ENCODE results near the gene SPOCK3.

Gene SPOCK3

GRCh38 chr4:167177925-167178324 is 56.4 kb downstream of the SPOCK3 start:
- no peak for TF ChIP-seq CTCF (IDR thresholded peaks at IDR 0.05; ENCODE audit: borderline replicate concordance, insufficient read depth, low read depth, low read length)
- H3K4me3 ChIP-seq (ENCODE audit: low read depth, low read length), result no peak overlapping the region

- TF ChIP-seq CTCF (IDR thresholded peaks at IDR 0.05; ENCODE audit: borderline replicate concordance, insufficient read depth, low read depth, low read length), result no peak
- H3K4me3 ChIP-seq (ENCODE audit: low read depth, low read length), result no peak overlapping the region
Observed at GRCh38 chr4:167176723-167177367, 57.4 kb downstream of the SPOCK3 start.

GRCh38 chr4:167171928-167172327 is 62.4 kb downstream of the SPOCK3 start:
- H3K4me3 ChIP-seq (ENCODE audit: low read depth, low read length), result no peak overlapping the region
- TF ChIP-seq CTCF (IDR thresholded peaks at IDR 0.05; ENCODE audit: borderline replicate concordance, insufficient read depth, low read depth, low read length), result no peak

- no peak for TF ChIP-seq CTCF (IDR thresholded peaks at IDR 0.05; ENCODE audit: borderline replicate concordance, insufficient read depth, low read depth, low read length)
- no peak overlapping the region for H3K4me3 ChIP-seq (ENCODE audit: low read depth, low read length)
Observed at GRCh38 chr4:167168611-167169010, 65.7 kb downstream of the SPOCK3 start.

GRCh38 chr4:167150587-167150986 is 83.7 kb downstream of the SPOCK3 start:
- H3K4me3 ChIP-seq (ENCODE audit: low read depth, low read length), result no peak overlapping the region
- no peak for TF ChIP-seq CTCF (IDR thresholded peaks at IDR 0.05; ENCODE audit: borderline replicate concordance, insufficient read depth, low read depth, low read length)

GRCh38 chr4:167144605-167145004 is 89.7 kb downstream of the SPOCK3 start:
- no peak for TF ChIP-seq CTCF (IDR thresholded peaks at IDR 0.05; ENCODE audit: borderline replicate concordance, insufficient read depth, low read depth, low read length)

GRCh38 chr4:167143018-167143417 is 91.3 kb downstream of the SPOCK3 start:
- no peak overlapping the region for H3K4me3 ChIP-seq (ENCODE audit: low read depth, low read length)
- TF ChIP-seq CTCF (IDR thresholded peaks at IDR 0.05; ENCODE audit: borderline replicate concordance, insufficient read depth, low read depth, low read length), result no peak

More at GRCh38 chr4:167144605-167145004, 89.7 kb downstream of the SPOCK3 start:
- H3K4me3 ChIP-seq (ENCODE audit: low read depth, low read length), result no peak overlapping the region

Measured in GM12875 (cell line).